ENCODE data around the gene CMC2.

Gene CMC2

DNA sequence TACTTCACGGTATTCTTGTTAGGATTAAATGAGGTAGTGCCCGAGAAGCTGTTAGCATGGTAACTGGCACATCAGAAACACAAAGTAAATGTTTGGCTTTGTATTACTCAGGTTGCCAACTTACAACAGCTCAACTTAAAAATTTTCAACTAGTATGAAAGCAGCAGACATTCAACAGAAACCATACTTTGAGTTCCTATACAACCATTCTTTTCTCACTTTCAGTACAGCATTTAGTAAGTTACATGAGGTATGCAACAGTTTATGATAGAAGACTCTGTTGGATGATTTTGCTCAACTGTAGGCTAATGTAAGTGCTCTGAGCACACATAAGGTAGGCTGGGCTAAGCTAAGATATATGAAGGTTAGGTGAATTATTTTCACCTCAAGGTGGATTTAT, 8.0 kb upstream of the CMC2 start:
- TF ChIP-seq, protein P1, sequence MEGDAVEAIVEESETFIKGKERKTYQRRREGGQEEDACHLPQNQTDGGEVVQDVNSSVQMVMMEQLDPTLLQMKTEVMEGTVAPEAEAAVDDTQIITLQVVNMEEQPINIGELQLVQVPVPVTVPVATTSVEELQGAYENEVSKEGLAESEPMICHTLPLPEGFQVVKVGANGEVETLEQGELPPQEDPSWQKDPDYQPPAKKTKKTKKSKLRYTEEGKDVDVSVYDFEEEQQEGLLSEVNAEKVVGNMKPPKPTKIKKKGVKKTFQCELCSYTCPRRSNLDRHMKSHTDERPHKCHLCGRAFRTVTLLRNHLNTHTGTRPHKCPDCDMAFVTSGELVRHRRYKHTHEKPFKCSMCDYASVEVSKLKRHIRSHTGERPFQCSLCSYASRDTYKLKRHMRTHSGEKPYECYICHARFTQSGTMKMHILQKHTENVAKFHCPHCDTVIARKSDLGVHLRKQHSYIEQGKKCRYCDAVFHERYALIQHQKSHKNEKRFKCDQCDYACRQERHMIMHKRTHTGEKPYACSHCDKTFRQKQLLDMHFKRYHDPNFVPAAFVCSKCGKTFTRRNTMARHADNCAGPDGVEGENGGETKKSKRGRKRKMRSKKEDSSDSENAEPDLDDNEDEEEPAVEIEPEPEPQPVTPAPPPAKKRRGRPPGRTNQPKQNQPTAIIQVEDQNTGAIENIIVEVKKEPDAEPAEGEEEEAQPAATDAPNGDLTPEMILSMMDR (conservative IDR thresholded peaks at IDR 0.05; ENCODE audit: low read depth, low read length) = no peak
- no peak for DNase-seq (ENCODE audit: low read depth)
- H3K4me3 ChIP-seq (ENCODE audit: low read length) = no peak overlapping the region

DNA sequence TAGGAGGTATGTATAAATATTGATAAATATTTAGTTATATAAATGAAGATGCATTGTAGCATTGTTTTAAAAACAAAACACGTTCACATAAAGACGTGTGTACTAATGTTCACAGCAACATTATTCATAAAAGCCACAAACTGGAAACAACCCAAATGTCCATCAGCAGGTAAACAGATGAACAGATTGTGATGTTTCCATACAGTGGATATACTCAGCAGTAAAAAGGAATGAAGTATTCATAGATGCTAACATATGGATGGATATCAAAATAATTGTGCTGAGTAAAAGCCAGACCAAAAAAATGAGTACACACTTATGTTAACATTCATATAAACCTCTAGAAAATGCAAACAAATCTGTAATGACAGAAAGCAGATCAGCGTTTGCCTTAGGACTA, 6.3 kb upstream of the CMC2 start:
- H3K4me3 ChIP-seq (ENCODE audit: low read length) = no peak overlapping the region
- TF ChIP-seq, protein P1 (conservative IDR thresholded peaks at IDR 0.05; ENCODE audit: low read depth, low read length) = no peak
- DNase-seq (ENCODE audit: low read depth) = no peak

DNA sequence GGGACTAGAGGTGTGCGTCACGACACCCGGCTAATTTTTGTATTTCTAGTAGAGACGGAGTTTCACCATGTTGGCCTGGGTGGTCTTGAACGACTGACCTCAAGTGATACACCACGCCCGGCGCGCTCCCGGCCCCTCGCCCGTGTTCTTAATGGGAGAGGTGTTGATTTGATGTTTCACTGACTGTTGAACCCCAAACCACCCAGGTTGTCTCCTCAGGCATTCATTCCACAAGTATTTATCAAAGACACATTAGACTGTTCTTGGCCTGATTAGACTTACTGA, 1.8 kb upstream of the CMC2 start:
- TF ChIP-seq, protein P1 (conservative IDR thresholded peaks at IDR 0.05; ENCODE audit: low read depth, low read length) = no peak
- DNase-seq (ENCODE audit: low read depth) = no peak
- H3K4me3 ChIP-seq (ENCODE audit: low read length) = peak overlapping the region; percentile 94

DNA sequence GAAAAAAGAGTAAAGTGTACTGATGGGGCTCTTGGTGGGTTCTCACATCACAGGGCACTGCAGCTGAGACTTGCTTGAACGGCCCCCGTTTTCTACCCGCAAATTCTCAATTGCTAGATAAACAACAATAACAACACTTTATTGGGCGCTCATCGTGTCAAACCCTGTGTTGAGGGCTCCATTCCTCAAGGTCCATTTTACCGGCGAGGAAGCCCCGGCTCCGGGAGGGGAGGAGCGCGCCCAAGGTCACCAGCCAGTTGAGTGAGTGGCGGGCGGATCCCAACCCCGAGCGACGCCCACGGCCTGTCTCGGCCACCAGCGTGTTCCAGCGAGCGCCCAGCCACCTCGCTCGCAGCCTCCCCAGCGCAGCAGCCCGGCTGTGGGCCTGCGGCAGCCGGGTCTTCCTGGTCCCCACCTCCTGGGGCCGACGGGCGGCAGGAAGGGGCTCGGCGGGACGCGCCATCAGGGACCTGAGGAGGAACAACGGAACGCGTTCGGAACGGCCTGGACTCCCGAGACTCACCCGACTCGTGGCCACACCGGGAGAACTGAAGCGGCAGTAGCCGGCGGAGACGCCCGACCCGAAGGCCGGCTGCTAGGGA, 373 bp downstream of the CMC2 start:
- TF ChIP-seq, protein P1 (conservative IDR thresholded peaks at IDR 0.05; ENCODE audit: low read depth, low read length) = no peak
- H3K4me3 ChIP-seq (ENCODE audit: low read length) = peak overlapping the region; percentile 94
- DNase-seq (ENCODE audit: low read depth) = no peak

DNA sequence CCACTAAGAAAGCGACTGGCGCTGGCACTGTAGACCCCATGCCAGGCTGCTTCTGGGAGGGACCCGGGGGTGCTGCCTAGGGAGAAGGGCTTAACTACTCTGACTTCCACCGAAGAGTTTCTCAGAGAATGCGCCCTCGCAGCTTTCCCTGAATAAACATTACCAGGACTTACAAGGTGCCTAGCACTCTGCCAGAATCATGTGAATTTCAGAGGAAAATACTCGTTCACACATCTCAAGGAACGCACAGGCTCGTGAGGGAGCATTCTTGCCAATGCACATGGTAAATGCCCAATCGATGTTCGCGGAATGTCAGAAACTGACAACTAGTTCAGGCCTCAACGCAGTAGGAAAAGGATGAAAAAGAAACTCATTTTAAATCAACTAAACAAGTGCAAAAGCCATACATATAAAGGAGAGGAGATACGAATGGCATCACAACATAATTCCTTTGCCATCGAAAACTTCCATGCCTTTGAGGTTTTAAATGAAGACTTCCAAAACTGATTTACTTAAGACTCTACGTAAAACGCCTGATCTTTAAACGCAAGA, 999 bp downstream of the CMC2 start:
- DNase-seq (ENCODE audit: low read depth) = no peak
- H3K4me3 ChIP-seq (ENCODE audit: low read length) = peak overlapping the region; percentile 94
- TF ChIP-seq, protein P1 (conservative IDR thresholded peaks at IDR 0.05; ENCODE audit: low read depth, low read length) = no peak

DNA sequence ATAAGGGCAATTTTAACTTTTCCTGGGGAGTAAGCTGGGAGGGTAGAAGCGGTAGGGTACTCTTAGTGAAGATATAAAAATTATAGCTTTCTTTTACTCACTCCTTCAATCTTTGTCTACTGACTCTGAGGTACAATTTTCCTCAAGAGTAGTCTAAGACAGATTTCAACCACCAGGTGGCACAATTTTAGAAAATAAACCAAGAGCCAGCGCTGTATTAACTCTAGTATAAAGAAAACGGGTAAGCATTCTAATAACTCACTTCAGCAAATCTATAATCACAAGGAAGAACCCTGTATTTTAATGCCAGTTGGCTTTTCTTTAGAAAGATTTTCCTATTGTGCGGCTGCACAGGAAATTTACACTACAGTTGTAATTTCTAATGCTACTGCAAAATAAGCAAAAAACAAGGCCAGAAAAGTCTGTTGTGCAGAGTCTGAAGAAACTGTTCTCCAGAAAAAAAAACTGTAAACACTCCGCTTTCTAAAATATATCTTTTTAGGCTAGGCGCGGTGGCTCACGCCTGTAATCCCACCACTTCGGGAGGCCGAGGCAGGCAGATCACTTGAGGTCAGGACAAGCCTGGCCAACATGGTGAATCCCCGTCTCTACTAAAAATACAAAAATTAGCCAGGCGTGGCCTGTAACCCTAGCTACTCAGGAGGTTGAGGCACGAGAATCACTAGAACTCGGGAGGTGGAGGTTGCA, 1.9 kb downstream of the CMC2 start:
- no peak for DNase-seq (ENCODE audit: low read depth)
- TF ChIP-seq, protein P1 (conservative IDR thresholded peaks at IDR 0.05; ENCODE audit: low read depth, low read length) = peak; percentile 56
- H3K4me3 ChIP-seq (ENCODE audit: low read length) = peak overlapping the region; percentile 21

Data from retinal pigment epithelial cell (primary cell).